Measurements from ENCODE around the gene SLC10A3.

DNA sequence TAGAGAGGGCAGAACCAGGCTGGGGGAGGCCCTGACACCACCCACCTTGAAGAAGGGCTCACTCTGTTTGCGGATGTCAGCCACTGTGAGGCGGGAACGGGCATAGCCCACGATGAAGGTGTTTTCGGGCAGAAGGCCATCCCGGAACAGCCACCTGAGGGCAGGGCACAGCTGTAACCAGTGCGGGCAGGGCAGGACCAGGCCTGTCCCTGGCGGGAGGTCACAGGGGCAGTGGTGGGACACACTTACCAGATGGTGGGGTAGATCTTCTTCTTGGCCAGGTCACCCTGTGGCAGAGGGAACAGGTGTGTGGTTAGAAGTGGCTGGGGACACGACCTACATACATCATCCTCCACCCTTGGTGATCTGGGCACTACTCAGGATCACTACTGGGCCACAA is 45.5 kb upstream of the SLC10A3 start:
- TF ChIP-seq FOXP2 (optimal IDR thresholded peaks at IDR 0.05; ENCODE audit: borderline replicate concordance, extremely low read depth, extremely low read length, insufficient read depth), result no peak
- no peak for TF ChIP-seq TAF1 (IDR thresholded peaks at IDR 0.05; ENCODE audit: borderline replicate concordance, insufficient read depth, low read length)

Measured in PFSK-1 (cell line).